Measurements from ENCODE around the gene WFDC10B. TPM values are rescaled to one million over a fixed set of nuclear protein-coding genes. Genes with fewer than 3 reads are reported as not detected.
A peak's percentile ranks its signal among the peaks of the same experiment; 100 is the strongest.

The WFDC10B gene
- total RNA-seq (2014; rRNA removed; shearing (Covaris generic)) (not detected in 2 replicates), polyA plus RNA-seq (2016; fragmentation: Nextera tagmentation; extraction: Ambion mirVana) (not detected in 2 replicates)

DNA sequence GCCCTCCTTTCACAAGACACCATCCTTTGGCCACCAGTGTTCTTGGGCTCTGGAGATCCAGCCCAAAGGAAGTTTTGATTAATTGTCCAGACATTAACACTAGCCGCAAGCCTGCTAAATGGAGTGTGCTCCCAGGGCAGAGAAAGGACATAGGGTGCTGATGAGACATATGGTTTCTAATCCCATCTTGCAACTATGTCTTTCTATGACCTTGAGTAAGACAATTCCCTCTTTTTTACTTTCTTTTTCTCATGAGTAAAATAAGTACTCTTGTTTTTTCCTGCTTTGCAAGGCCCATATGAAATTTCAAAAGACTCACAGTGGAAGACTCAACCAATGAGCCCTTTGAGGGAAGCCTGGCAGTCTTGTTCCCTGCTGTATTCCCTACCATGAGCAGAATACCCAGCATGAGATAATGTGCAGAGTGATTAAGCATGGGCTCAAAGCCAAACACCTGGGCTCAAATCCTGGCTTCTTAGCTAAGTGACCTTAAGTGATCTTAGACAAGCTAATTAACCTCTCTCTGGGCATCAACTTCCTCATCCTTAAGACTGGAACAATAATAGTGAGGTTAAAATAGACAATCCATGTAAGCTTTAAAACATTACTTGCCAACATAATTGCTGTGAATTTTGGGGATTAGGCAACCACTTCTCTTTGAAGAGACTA lies at the start of gene WFDC10B:
Gene WFDC10B (minus strand): TSS at position 51 of the 669 bp plus-strand sequence. CDS start 19,027 bp downstream, outside the sequence.
- Histone ChIP-seq H3K9ac (no peak within 1 kb of the TSS), H3K9me2 (ENCODE audit: insufficient read depth) (no peaks in the 10 kb centered on the region), H3K4me3 (no peak within 1 kb of the TSS), H3K4me2 (ENCODE audit: unreplicated experiment) (no peak within 1 kb of the TSS), H3F3A (ENCODE audit: insufficient read depth) (no peaks in the 10 kb centered on the region), H3K27ac (no peak within 1 kb of the TSS), H3K4me1 (ENCODE audit: insufficient read depth) (no peaks in the 10 kb centered on the region), H3K36me3 (ENCODE audit: low read depth) (no peaks in the 10 kb centered on the region), H3K27me3 (replicated peaks; ENCODE audit: insufficient read depth) (no peaks in the 10 kb centered on the region), H2AFZ (no peak within 1 kb of the TSS), H3K9me3 (ENCODE audit: low read depth) (no peaks in the 10 kb centered on the region), H3K79me2 (ENCODE audit: insufficient read depth) (no peaks in the 10 kb centered on the region), H4K20me1 (ENCODE audit: insufficient read depth) (no peaks in the 10 kb centered on the region)
- in situ Hi-C loops (cut with MboI), result no loop called here
- TF ChIP-seq EZH2 (IDR thresholded peaks at IDR 0.05; ENCODE audit: insufficient read depth, poor library complexity, severe bottlenecking), result no peak
- no peak for TF ChIP-seq EZH2phosphoT487 (IDR thresholded peaks at IDR 0.05; ENCODE audit: insufficient read depth, low read depth)
- 75 to 88% methylated on average over 1 of the region's 1 CpG for WGBS, 2 experiments (ENCODE audit: low coverage in 1 of 2, low lambda C conversion rate in 2 of 2, missing lambda C conversion rate in 2 of 2)
- DNase-seq, result no peak

GRCh38 chr20:45752746-45753145 lies 47.9 kb upstream of the WFDC10B start:
- no peaks in the 10 kb centered on the region for H3K9me2 ChIP-seq (ENCODE audit: insufficient read depth)
- H2AFZ ChIP-seq, result 0 out of 2 replicates have a peak overlapping the region, but pooled peaks have one; percentile 9
- in situ Hi-C loops (cut with MboI), result loop anchor here (25.0 kb wide), 2 partner anchors 190 to 290 kb away; partner anchors contain the start of gene WFDC2
- H3K4me1 ChIP-seq (ENCODE audit: insufficient read depth), result no peaks in the 10 kb centered on the region
- no peak overlapping the region for H3K27ac ChIP-seq
- H3K4me3 ChIP-seq, result no peak overlapping the region
- no peaks in the 10 kb centered on the region for H3K27me3 ChIP-seq (replicated peaks; ENCODE audit: insufficient read depth)
- no peak overlapping the region for H3K4me2 ChIP-seq (ENCODE audit: unreplicated experiment)
- no peak overlapping the region for H3K9ac ChIP-seq
- no peak for TF ChIP-seq EZH2 (IDR thresholded peaks at IDR 0.05; ENCODE audit: insufficient read depth, poor library complexity, severe bottlenecking)
- no peak for TF ChIP-seq EZH2phosphoT487 (IDR thresholded peaks at IDR 0.05; ENCODE audit: insufficient read depth, low read depth)
- H3K79me2 ChIP-seq (ENCODE audit: insufficient read depth), result no peaks in the 10 kb centered on the region
- H3F3A ChIP-seq (ENCODE audit: insufficient read depth), result peaks cover 12% of the 10 kb centered on the region
- peak; percentile 45 for DNase-seq
- no peaks in the 10 kb centered on the region for H4K20me1 ChIP-seq (ENCODE audit: insufficient read depth)
- H3K36me3 ChIP-seq (ENCODE audit: low read depth), result no peaks in the 10 kb centered on the region
- no peaks in the 10 kb centered on the region for H3K9me3 ChIP-seq (ENCODE audit: low read depth)
- 79 to 88% methylated on average over 3 of the region's 3 CpGs for WGBS, 2 experiments (ENCODE audit: low coverage in 1 of 2, low lambda C conversion rate in 2 of 2, missing lambda C conversion rate in 2 of 2)

- in situ Hi-C loops (cut with MboI), result loop anchor here (25.0 kb wide), 2 partner anchors 189 to 289 kb away; partner anchors contain the start of gene WFDC2
- H3F3A ChIP-seq (ENCODE audit: insufficient read depth), result peaks cover 12% of the 10 kb centered on the region
- no peak for DNase-seq
- H3K27me3 ChIP-seq (replicated peaks; ENCODE audit: insufficient read depth), result no peaks in the 10 kb centered on the region
- H3K36me3 ChIP-seq (ENCODE audit: low read depth), result no peaks in the 10 kb centered on the region
- no peak overlapping the region for H3K4me2 ChIP-seq (ENCODE audit: unreplicated experiment)
- no peaks in the 10 kb centered on the region for H4K20me1 ChIP-seq (ENCODE audit: insufficient read depth)
- no peak overlapping the region for H2AFZ ChIP-seq
- no peaks in the 10 kb centered on the region for H3K4me1 ChIP-seq (ENCODE audit: insufficient read depth)
- no peak overlapping the region for H3K9ac ChIP-seq
- no peak overlapping the region for H3K27ac ChIP-seq
- no peak for TF ChIP-seq EZH2phosphoT487 (IDR thresholded peaks at IDR 0.05; ENCODE audit: insufficient read depth, low read depth)
- TF ChIP-seq EZH2 (IDR thresholded peaks at IDR 0.05; ENCODE audit: insufficient read depth, poor library complexity, severe bottlenecking), result no peak
- H3K4me3 ChIP-seq, result no peak overlapping the region
- WGBS, 2 experiments (ENCODE audit: low coverage in 1 of 2, low lambda C conversion rate in 2 of 2, missing lambda C conversion rate in 2 of 2), result 79 to 80% methylated on average over 1 of the region's 1 CpG
- H3K79me2 ChIP-seq (ENCODE audit: insufficient read depth), result no peaks in the 10 kb centered on the region
- no peaks in the 10 kb centered on the region for H3K9me3 ChIP-seq (ENCODE audit: low read depth)
- H3K9me2 ChIP-seq (ENCODE audit: insufficient read depth), result no peaks in the 10 kb centered on the region
These were observed 46.9 kb upstream of the WFDC10B start for GRCh38 chr20:45751721-45752120.

DNA sequence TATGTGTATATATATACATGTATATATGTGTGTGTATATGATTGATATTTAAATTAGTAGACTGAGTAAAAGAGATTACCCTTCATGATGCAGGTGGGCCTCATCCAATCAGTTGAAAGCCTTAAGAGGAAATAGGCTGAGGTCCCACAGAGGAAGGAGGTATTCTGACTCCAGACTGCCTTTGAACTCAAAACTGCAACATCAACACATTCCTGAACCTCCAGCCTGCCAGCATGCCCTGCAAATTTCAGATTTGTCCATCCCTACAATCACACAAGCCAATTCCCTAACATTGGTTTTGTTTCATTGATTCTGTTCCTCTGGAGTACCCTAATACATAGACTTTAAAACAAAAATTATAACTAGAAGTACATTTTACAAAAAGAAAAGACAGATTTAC lies 40.2 kb upstream of the WFDC10B start:
- Histone ChIP-seq H2AFZ (no peak overlapping the region), H3K79me2 (ENCODE audit: insufficient read depth) (no peaks in the 10 kb centered on the region), H3K9ac (no peak overlapping the region), H3K9me2 (ENCODE audit: insufficient read depth) (no peaks in the 10 kb centered on the region), H3K27me3 (replicated peaks; ENCODE audit: insufficient read depth) (no peaks in the 10 kb centered on the region), H3K4me2 (ENCODE audit: unreplicated experiment) (no peak overlapping the region), H3K27ac (no peak overlapping the region), H3K4me1 (ENCODE audit: insufficient read depth) (no peaks in the 10 kb centered on the region), H3K36me3 (ENCODE audit: low read depth) (no peaks in the 10 kb centered on the region), H3K4me3 (no peak overlapping the region), H3F3A (ENCODE audit: insufficient read depth) (no peaks in the 10 kb centered on the region), H3K9me3 (ENCODE audit: low read depth) (no peaks in the 10 kb centered on the region), H4K20me1 (ENCODE audit: insufficient read depth) (no peaks in the 10 kb centered on the region)
- TF ChIP-seq EZH2phosphoT487 (IDR thresholded peaks at IDR 0.05; ENCODE audit: insufficient read depth, low read depth), result no peak
- TF ChIP-seq EZH2 (IDR thresholded peaks at IDR 0.05; ENCODE audit: insufficient read depth, poor library complexity, severe bottlenecking), result no peak
- in situ Hi-C loops (cut with MboI), result no loop called here
- no peak for DNase-seq
